ENCODE results near the gene SPRR1B. TPM values are rescaled to one million over a fixed set of nuclear protein-coding genes. Genes with fewer than 3 reads are reported as not detected.

The SPRR1B gene
- total and polyA plus RNA-seq, 9 of the 15 experiments (the other 6 are each of a cell fraction or from before 2014, with no cell fraction given): not detected

DNA sequence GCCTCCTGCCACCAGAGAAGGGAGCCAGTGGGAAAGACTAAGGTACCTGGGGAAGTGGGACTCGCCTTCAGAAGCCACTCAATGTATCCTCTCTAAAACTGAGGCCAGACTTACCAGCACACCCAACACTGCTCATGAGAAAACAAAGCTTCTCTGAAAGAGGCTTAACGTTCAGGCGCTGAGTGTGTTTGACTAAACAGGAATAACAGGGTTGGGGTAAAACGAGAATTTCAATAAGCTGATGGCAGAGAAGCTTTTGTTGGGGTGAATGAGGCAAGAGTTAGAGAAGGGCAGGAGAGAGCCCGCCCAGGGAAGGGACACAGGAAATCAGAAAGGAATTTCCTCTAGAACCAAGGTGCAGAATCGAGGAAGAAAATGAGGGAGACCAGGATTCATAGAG lies 31.2 kb upstream of the SPRR1B start:
- intact Hi-C loops (cut with micrococcal nuclease): no loop called here

More for the DNA sequence above, 31.2 kb upstream of the SPRR1B start:
- H3K79me2 ChIP-seq (ENCODE audit: control insufficient read depth, insufficient read depth, low read length): no peaks in the 10 kb centered on the region
- H3K4me3 ChIP-seq: no peak overlapping the region
- in situ Hi-C loops (cut with MboI): no loop called here
- no peak for DNase-seq (ENCODE audit: extremely low read depth in 1 of 4, low spot score in 3 of 4)
- ChIA-PET CTCF (ENCODE audit: low intra/inter-chr PET ratio) (no interaction called here), POLR2A (no interaction called here)
- no peak overlapping the region for H3K27ac ChIP-seq (ENCODE audit: extremely low read depth, low read depth, low read length)
- no peak for FAIRE-seq
- no peaks in the 10 kb centered on the region for H3K4me1 ChIP-seq (replicated peaks in 1 of 2; ENCODE audit: control insufficient read depth in 2 of 2, insufficient read depth in 2 of 2, low read length in 2 of 2)
- no peak overlapping the region for H3K9ac ChIP-seq (ENCODE audit: insufficient read depth in 1 of 2, low read depth in 2 of 2, low read length in 2 of 2)
- H3K27me3 ChIP-seq (ENCODE audit: control insufficient read depth in 2 of 2, insufficient read depth in 2 of 2, low read length in 2 of 2): peaks cover 2 to 13% of the 10 kb centered on the region in 2 experiments; a peak in 2 of 5 replicates
- TF ChIP-seq, protein P1, sequence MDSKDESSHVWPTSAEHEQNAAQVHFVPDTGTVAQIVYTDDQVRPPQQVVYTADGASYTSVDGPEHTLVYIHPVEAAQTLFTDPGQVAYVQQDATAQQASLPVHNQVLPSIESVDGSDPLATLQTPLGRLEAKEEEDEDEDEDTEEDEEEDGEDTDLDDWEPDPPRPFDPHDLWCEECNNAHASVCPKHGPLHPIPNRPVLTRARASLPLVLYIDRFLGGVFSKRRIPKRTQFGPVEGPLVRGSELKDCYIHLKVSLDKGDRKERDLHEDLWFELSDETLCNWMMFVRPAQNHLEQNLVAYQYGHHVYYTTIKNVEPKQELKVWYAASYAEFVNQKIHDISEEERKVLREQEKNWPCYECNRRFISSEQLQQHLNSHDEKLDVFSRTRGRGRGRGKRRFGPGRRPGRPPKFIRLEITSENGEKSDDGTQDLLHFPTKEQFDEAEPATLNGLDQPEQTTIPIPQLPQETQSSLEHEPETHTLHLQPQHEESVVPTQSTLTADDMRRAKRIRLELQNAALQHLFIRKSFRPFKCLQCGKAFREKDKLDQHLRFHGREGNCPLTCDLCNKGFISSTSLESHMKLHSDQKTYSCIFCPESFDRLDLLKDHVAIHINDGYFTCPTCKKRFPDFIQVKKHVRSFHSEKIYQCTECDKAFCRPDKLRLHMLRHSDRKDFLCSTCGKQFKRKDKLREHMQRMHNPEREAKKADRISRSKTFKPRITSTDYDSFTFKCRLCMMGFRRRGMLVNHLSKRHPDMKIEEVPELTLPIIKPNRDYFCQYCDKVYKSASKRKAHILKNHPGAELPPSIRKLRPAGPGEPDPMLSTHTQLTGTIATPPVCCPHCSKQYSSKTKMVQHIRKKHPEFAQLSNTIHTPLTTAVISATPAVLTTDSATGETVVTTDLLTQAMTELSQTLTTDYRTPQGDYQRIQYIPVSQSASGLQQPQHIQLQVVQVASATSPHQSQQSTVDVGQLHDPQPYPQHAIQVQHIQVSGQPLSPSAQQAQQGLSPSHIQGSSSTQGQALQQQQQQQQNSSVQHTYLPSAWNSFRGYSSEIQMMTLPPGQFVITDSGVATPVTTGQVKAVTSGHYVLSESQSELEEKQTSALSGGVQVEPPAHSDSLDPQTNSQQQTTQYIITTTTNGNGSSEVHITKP (IDR thresholded peaks at IDR 0.05; ENCODE audit: partially characterized antibody): no peak
- TF ChIP-seq, protein P2, sequence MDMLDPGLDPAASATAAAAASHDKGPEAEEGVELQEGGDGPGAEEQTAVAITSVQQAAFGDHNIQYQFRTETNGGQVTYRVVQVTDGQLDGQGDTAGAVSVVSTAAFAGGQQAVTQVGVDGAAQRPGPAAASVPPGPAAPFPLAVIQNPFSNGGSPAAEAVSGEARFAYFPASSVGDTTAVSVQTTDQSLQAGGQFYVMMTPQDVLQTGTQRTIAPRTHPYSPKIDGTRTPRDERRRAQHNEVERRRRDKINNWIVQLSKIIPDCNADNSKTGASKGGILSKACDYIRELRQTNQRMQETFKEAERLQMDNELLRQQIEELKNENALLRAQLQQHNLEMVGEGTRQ (CRISPR knock-in tag; IDR thresholded peaks at IDR 0.05): no peak
- TF ChIP-seq TAF7 (tag; IDR thresholded peaks at IDR 0.05) (no peak), CBX5 (IDR thresholded peaks at IDR 0.05; ENCODE audit: borderline replicate concordance, low read depth) (no peak), NFXL1 (CRISPR knock-in tag; IDR thresholded peaks at IDR 0.05) (no peak), DACH1 (IDR thresholded peaks at IDR 0.05; ENCODE audit: partially characterized antibody) (no peak), ZNF121 (CRISPR knock-in tag; conservative IDR thresholded peaks at IDR 0.05) (no peak), ZNF584 (CRISPR knock-in tag; IDR thresholded peaks at IDR 0.05; ENCODE audit: low read depth) (no peak), HIVEP1 (CRISPR knock-in tag; IDR thresholded peaks at IDR 0.05) (no peak), XRCC5 (IDR thresholded peaks at IDR 0.05; ENCODE audit: low read depth, low read length) (no peak), ARNT (IDR thresholded peaks at IDR 0.05) (no peak), ZNF324 (CRISPR knock-in tag; IDR thresholded peaks at IDR 0.05) (no peak), ZZZ3 (IDR thresholded peaks at IDR 0.05) (no peak), KDM4B (IDR thresholded peaks at IDR 0.05; ENCODE audit: borderline replicate concordance in 2 of 2, low read depth in 1 of 2) (no peak), ZNF717 (CRISPR knock-in tag; IDR thresholded peaks at IDR 0.05) (no peak), ZNF134 (CRISPR knock-in tag; conservative IDR thresholded peaks at IDR 0.05) (no peak)
- TF ChIP-seq, protein P3, sequence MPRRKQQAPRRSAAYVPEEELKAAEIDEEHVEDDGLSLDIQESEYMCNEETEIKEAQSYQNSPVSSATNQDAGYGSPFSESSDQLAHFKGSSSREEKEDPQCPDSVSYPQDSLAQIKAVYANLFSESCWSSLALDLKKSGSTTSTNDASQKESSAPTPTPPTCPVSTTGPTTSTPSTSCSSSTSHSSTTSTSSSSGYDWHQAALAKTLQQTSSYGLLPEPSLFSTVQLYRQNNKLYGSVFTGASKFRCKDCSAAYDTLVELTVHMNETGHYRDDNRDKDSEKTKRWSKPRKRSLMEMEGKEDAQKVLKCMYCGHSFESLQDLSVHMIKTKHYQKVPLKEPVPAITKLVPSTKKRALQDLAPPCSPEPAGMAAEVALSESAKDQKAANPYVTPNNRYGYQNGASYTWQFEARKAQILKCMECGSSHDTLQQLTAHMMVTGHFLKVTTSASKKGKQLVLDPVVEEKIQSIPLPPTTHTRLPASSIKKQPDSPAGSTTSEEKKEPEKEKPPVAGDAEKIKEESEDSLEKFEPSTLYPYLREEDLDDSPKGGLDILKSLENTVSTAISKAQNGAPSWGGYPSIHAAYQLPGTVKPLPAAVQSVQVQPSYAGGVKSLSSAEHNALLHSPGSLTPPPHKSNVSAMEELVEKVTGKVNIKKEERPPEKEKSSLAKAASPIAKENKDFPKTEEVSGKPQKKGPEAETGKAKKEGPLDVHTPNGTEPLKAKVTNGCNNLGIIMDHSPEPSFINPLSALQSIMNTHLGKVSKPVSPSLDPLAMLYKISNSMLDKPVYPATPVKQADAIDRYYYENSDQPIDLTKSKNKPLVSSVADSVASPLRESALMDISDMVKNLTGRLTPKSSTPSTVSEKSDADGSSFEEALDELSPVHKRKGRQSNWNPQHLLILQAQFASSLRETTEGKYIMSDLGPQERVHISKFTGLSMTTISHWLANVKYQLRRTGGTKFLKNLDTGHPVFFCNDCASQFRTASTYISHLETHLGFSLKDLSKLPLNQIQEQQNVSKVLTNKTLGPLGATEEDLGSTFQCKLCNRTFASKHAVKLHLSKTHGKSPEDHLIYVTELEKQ (CRISPR knock-in tag; IDR thresholded peaks at IDR 0.05): no peak
- no peaks in the 10 kb centered on the region for H3K9me3 ChIP-seq (replicated peaks; ENCODE audit: control insufficient read depth, insufficient read depth, low read depth, low read length)
- H3K4me2 ChIP-seq (ENCODE audit: insufficient read depth, low read length): no peak overlapping the region
- BruUV-seq (replicated peaks): no TSS peak
- ATAC-seq: no peak
- no peaks in the 10 kb centered on the region for H3K36me3 ChIP-seq (ENCODE audit: control insufficient read depth, insufficient read depth, low read length)
- no peaks in the 10 kb centered on the region for H4K20me1 ChIP-seq (replicated peaks; ENCODE audit: control insufficient read depth, insufficient read depth, low read length)
- 2% methylated on average over 6 of the region's 6 CpGs for WGBS (ENCODE audit: insufficient coverage, low coverage, missing lambda C conversion rate)
- no peak overlapping the region for H2AFZ ChIP-seq (ENCODE audit: low read depth, low read length)
- no peaks in the 10 kb centered on the region for H3K9me1 ChIP-seq (ENCODE audit: control insufficient read depth, insufficient read depth, low read length)
